ENCODE data around the gene DST. TPM values are rescaled to one million over a fixed set of nuclear protein-coding genes. Genes with fewer than 3 reads are reported as not detected.

Gene DST
- total RNA-seq, 1 experiment from 2014 or later, result 76.0 TPM

DNA sequence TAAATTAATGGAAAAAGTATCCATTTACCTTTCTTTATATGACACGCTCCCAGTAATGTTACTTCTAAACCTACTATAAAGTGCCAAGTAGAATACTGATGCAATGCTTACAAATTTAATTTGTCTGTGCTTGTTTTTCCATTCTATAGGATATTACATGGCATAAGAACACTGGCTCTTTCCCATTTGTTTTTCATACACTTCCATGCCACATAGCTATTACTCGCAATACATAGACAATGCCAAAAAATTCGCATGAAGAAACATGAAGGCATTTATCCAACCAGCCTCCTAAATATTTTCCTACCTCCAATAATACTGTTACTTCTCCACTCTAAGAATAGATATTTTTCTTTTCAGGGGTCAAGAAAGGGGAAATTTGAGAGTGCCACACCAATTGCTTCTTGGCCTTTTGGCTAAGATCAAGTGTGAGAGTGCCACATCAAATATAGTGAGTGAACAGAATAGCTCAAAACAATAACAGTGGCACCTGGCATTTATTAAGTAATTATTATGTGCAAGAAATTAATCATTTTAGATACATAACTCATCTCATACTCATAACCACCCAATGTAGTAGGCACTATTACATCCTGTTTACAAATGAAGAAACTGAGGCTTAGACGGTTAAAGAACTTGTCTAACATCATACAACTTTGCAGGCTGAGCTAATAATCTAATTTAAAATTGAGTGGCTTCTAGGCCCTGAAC lies 845 bp upstream of the DST start:
- POLR2A ChIA-PET, result no interaction called here
- Histone ChIP-seq H3K4me3 (ENCODE audit: low read depth, low read length) (no peak overlapping the region), H3K27me3 (replicated peaks; ENCODE audit: control insufficient read depth, insufficient read depth, low read length) (no peaks in the 10 kb centered on the region), H3K9me3 (no peaks in the 10 kb centered on the region), H3K36me3 (ENCODE audit: control insufficient read depth, insufficient read depth, low read length) (no peaks in the 10 kb centered on the region), H3K4me1 (0 out of 2 replicates have a peak, but pooled peaks cover 7% of the 10 kb centered on the region)
- H3K27me3 Mint-ChIP-seq (ENCODE audit: insufficient read depth, unreplicated experiment), result no peaks in the 10 kb centered on the region
- H3K9me3 Mint-ChIP-seq (ENCODE audit: unreplicated experiment), result no peaks in the 10 kb centered on the region
- intact Hi-C loops (cut with micrococcal nuclease; ENCODE audit: unreplicated experiment), result loop anchor here (5.0 kb wide), 1 partner anchor 199 kb away; no protein-coding TSS in a partner anchor
- peaks cover 7% of the 10 kb centered on the region for H3K36me3 Mint-ChIP-seq (ENCODE audit: insufficient read depth, unreplicated experiment)
- no peak overlapping the region for H3K4me3 Mint-ChIP-seq (ENCODE audit: unreplicated experiment)
- TF ChIP-seq, protein P1, sequence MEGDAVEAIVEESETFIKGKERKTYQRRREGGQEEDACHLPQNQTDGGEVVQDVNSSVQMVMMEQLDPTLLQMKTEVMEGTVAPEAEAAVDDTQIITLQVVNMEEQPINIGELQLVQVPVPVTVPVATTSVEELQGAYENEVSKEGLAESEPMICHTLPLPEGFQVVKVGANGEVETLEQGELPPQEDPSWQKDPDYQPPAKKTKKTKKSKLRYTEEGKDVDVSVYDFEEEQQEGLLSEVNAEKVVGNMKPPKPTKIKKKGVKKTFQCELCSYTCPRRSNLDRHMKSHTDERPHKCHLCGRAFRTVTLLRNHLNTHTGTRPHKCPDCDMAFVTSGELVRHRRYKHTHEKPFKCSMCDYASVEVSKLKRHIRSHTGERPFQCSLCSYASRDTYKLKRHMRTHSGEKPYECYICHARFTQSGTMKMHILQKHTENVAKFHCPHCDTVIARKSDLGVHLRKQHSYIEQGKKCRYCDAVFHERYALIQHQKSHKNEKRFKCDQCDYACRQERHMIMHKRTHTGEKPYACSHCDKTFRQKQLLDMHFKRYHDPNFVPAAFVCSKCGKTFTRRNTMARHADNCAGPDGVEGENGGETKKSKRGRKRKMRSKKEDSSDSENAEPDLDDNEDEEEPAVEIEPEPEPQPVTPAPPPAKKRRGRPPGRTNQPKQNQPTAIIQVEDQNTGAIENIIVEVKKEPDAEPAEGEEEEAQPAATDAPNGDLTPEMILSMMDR (IDR thresholded peaks at IDR 0.05; ENCODE audit: insufficient read depth in 1 of 2, low read depth in 1 of 2, low read length in 1 of 2, severe bottlenecking in 1 of 2, unreplicated experiment in 1 of 2), result no peak
- no TSS peak for BruUV-seq (replicated peaks)
- no peak for DNase-seq
- CTCF ChIA-PET, result no interaction called here
- no peak overlapping the region for H3K27ac Mint-ChIP-seq (ENCODE audit: unreplicated experiment)
- H3K4me1 Mint-ChIP-seq (ENCODE audit: low read depth, unreplicated experiment), result peaks cover 13% of the 10 kb centered on the region

DNA sequence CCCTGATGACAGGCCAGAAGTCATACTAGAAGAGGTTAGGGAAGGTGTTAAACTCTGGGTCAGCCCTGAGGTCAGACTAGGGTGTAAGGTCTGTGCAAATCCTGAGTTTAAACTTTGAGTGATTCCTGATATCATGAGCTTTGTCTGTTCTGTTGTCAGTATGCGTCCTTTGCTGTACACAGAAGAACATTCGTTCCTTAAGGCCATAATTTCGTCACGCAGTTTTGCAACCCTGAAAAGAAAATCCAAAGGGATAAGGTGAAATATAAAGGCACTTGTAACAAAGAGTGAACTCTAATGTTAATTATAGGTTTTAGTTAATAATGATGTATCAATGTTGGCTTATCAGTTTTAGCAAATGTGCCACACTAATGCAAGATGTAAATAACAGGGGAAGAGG lies 2.3 kb downstream of the DST start:
- H3K4me1 ChIP-seq, result 0 out of 2 replicates have a peak, but pooled peaks cover 7% of the 10 kb centered on the region
- H3K27me3 ChIP-seq (replicated peaks; ENCODE audit: control insufficient read depth, insufficient read depth, low read length), result no peaks in the 10 kb centered on the region
- no peaks in the 10 kb centered on the region for H3K9me3 ChIP-seq
- ChIA-PET POLR2A (no interaction called here), CTCF (no interaction called here)
- peaks cover 9% of the 10 kb centered on the region for H3K36me3 Mint-ChIP-seq (ENCODE audit: insufficient read depth, unreplicated experiment)
- H3K27me3 Mint-ChIP-seq (ENCODE audit: insufficient read depth, unreplicated experiment), result no peaks in the 10 kb centered on the region
- intact Hi-C loops (cut with micrococcal nuclease; ENCODE audit: unreplicated experiment), result loop anchor here (5.0 kb wide), 1 partner anchor 202 kb away; no protein-coding TSS in a partner anchor
- H3K4me3 Mint-ChIP-seq (ENCODE audit: unreplicated experiment), result no peak overlapping the region
- H3K36me3 ChIP-seq (ENCODE audit: control insufficient read depth, insufficient read depth, low read length), result no peaks in the 10 kb centered on the region
- no peak for DNase-seq
- H3K4me1 Mint-ChIP-seq (ENCODE audit: low read depth, unreplicated experiment), result peaks cover 13% of the 10 kb centered on the region
- no peak overlapping the region for H3K27ac Mint-ChIP-seq (ENCODE audit: unreplicated experiment)
- no peaks in the 10 kb centered on the region for H3K9me3 Mint-ChIP-seq (ENCODE audit: unreplicated experiment)
- no TSS peak for BruUV-seq (replicated peaks)
- H3K4me3 ChIP-seq (ENCODE audit: low read depth, low read length), result no peak overlapping the region
- TF ChIP-seq, protein P1 (IDR thresholded peaks at IDR 0.05; ENCODE audit: insufficient read depth in 1 of 2, low read depth in 1 of 2, low read length in 1 of 2, severe bottlenecking in 1 of 2, unreplicated experiment in 1 of 2), result no peak

DNA sequence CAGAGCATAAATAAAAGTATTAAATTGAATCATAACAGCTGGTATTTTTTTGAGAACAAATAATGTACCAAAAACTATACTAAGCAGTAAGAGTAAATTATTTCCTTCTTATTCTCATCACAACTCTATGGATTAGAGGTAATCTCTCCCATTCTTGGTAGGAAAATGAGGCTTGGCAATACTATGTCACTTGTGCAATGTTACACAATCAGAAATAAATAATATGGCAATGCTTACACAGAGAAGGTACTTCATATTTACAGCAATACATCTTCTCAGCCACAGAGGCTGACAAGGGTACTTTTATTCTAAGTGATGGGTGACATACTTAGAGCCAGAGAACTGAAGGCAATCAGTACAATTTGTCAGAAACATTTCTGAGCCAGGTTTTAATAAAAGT lies 3.9 kb downstream of the DST start:
- TF ChIP-seq, protein P1 (IDR thresholded peaks at IDR 0.05; ENCODE audit: insufficient read depth in 1 of 2, low read depth in 1 of 2, low read length in 1 of 2, severe bottlenecking in 1 of 2, unreplicated experiment in 1 of 2), result no peak
- Histone ChIP-seq H3K4me3 (ENCODE audit: low read depth, low read length) (no peak overlapping the region), H3K4me1 (0 out of 2 replicates have a peak, but pooled peaks cover 7% of the 10 kb centered on the region), H3K9me3 (no peaks in the 10 kb centered on the region), H3K27me3 (replicated peaks; ENCODE audit: control insufficient read depth, insufficient read depth, low read length) (no peaks in the 10 kb centered on the region), H3K36me3 (ENCODE audit: control insufficient read depth, insufficient read depth, low read length) (no peaks in the 10 kb centered on the region)
- BruUV-seq (replicated peaks), result no TSS peak
- no peaks in the 10 kb centered on the region for H3K27me3 Mint-ChIP-seq (ENCODE audit: insufficient read depth, unreplicated experiment)
- peaks cover 13% of the 10 kb centered on the region for H3K4me1 Mint-ChIP-seq (ENCODE audit: low read depth, unreplicated experiment)
- peaks cover 25% of the 10 kb centered on the region for H3K36me3 Mint-ChIP-seq (ENCODE audit: insufficient read depth, unreplicated experiment)
- no peaks in the 10 kb centered on the region for H3K9me3 Mint-ChIP-seq (ENCODE audit: unreplicated experiment)
- CTCF ChIA-PET, result no interaction called here
- H3K4me3 Mint-ChIP-seq (ENCODE audit: unreplicated experiment), result no peak overlapping the region
- H3K27ac Mint-ChIP-seq (ENCODE audit: unreplicated experiment), result no peak overlapping the region
- POLR2A ChIA-PET, result no interaction called here
- intact Hi-C loops (cut with micrococcal nuclease; ENCODE audit: unreplicated experiment), result loop anchor here (2.0 kb wide), 1 partner anchor 32 kb away; no protein-coding TSS in a partner anchor
- DNase-seq, result no peak

All from Caco-2 (cell line).